Stimulated activated CD8-positive, alpha-beta memory T cell treated with anti-CD3 and anti-CD28 coated beads, Interleukin-2, amount 100 ng/mL, for 48 hours (primary cell): ENCODE measurements around the gene RXFP3.

ENCODE experiments used
- DNase-seq, 2 donors: peaks; one replicate each; pipeline ENCODE4 v3.0.0-alpha.2; 2020; ENCODE audit warnings: low read depth in 2 of 2

Gene RXFP3

GRCh38 chr5:33980030-33980429, 43.8 kb downstream of the RXFP3 start:
- DNase-seq: no peak

GRCh38 chr5:33981408-33982162, 45.4 kb downstream of the RXFP3 start:
- no peak for DNase-seq

- no peak for DNase-seq
These were observed 48.0 kb downstream of the RXFP3 start for GRCh38 chr5:33984178-33984577.

GRCh38 chr5:33984671-33985124, 48.5 kb downstream of the RXFP3 start, which contains the start of gene SLC45A2:
TSS of gene SLC45A2 (minus strand) at chr5:33984693. CDS start at chr5:33984583, 110 bp downstream.
- DNase-seq: no peak

- no peak for DNase-seq
These were observed 49.3 kb downstream of the RXFP3 start for GRCh38 chr5:33985447-33985846.
